Measurements from ENCODE around the gene CSF3. TPM values are rescaled to one million over a fixed set of nuclear protein-coding genes. Genes with fewer than 3 reads are reported as not detected.
A peak's percentile ranks its signal among the peaks of the same experiment; 100 is the strongest.

The CSF3 gene
- total RNA-seq, 1 donor from 2014 or later, result not detected

GRCh38 chr17:40063901-40064531, 48.8 kb downstream of the CSF3 start:
- peaks cover 45% of the 10 kb centered on the region for H3K4me1 Mint-ChIP-seq (ENCODE audit: unreplicated experiment)
- peaks cover 5% of the 10 kb centered on the region for H3K36me3 Mint-ChIP-seq (ENCODE audit: low read depth, unreplicated experiment)
- no peak for TF ChIP-seq CTCF (IDR thresholded peaks at IDR 0.05; ENCODE audit: unreplicated experiment)
- H3K9me3 Mint-ChIP-seq (ENCODE audit: unreplicated experiment), result no peaks in the 10 kb centered on the region
- no peak overlapping the region for H3K27ac Mint-ChIP-seq (ENCODE audit: unreplicated experiment)
- peaks cover 21% of the 10 kb centered on the region for H3K27me3 Mint-ChIP-seq (ENCODE audit: unreplicated experiment)
- DNase-seq (ENCODE audit: low spot score), result no peak
- peak overlapping the region; percentile 94 for H3K4me3 Mint-ChIP-seq (ENCODE audit: unreplicated experiment)

DNA sequence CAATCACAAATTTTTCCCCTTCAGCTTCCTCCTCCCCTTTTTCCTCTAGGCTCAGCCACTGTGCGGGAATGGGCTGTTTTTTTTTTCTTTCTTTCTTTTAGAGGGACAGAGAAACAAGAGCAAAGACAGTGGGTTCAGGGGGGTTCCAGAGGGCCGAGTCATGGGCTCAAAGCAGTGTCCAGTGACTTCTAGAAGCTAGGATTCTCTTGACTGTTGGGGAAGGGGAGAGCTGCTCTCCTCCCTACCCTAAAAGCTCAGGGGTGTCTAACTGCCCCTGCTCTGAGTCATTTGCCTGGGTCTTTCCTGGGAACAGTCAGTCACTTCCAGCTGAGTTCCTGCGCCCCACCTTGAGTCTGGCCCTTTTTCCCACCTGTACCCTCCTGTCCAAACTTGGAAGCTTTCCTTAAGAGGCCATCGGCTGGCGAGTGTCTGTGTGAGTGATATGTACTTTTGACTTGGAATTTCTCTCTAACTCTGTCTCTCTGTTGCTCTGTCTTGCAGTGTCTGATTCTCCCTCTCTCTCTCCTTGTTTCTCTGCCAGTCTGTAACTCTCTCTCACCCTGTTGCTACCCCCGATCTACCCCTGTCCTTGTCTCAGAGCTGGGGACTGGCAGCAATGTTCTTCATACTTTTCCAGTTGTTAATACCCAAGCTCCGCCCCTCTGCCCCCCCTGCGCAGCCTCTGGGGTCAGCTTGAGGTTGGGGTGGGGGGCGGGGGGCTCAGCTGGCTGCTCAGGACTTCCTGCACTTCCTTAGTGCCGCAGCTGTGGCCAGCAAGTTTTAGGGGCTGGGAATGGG, 49.9 kb downstream of the CSF3 start:
- peak overlapping the region; percentile 94 for H3K4me3 Mint-ChIP-seq (ENCODE audit: unreplicated experiment)

DNA sequence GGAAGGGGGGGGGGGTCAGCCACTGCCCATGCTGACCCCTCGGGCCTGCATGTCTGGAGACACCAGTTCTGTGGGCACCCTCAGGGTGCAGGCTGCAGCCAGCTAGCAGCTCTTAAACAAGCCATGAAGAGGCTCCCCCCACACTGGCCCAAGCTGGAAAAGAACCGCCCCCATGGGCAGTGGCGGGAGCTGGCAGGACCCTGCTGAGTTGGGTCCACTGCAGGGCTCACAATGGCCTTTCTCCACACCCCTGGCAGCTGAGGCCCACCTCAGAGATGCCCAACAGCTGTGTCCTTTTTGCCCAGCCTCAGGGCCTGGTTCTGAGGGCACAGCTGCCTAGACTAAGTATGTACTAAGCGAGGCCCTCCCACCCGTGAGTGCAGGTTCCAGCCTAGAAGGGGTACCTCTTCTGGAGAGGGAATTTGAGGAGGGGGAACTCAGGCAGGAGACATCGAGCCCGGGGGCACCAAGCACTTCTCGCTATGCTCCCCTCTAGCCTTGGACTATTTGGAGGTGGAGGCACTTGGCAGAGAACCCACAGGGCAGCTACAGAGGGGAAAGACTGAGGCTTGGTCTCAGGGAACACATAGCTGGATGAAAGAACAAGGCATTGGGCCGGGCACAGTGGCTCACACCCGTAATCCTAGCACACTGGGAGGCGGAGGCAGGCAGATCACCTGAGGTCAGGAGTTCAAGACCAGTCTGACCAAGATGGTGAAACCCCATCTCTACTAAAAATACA, 50.7 kb downstream of the CSF3 start:
- Mint-ChIP-seq H3K4me3 (ENCODE audit: unreplicated experiment) (no peak overlapping the region), H3K27me3 (ENCODE audit: unreplicated experiment) (peaks cover 22% of the 10 kb centered on the region), H3K27ac (ENCODE audit: unreplicated experiment) (no peak overlapping the region), H3K4me1 (ENCODE audit: unreplicated experiment) (peaks cover 53% of the 10 kb centered on the region), H3K36me3 (ENCODE audit: low read depth, unreplicated experiment) (peaks cover 5% of the 10 kb centered on the region), H3K9me3 (ENCODE audit: unreplicated experiment) (no peaks in the 10 kb centered on the region)
- no peak for DNase-seq (ENCODE audit: low spot score)
- TF ChIP-seq CTCF (IDR thresholded peaks at IDR 0.05; ENCODE audit: unreplicated experiment), result no peak

More for the DNA sequence above, 49.9 kb downstream of the CSF3 start:
- DNase-seq (ENCODE audit: low spot score), result no peak
- no peaks in the 10 kb centered on the region for H3K9me3 Mint-ChIP-seq (ENCODE audit: unreplicated experiment)
- TF ChIP-seq CTCF (IDR thresholded peaks at IDR 0.05; ENCODE audit: unreplicated experiment), result no peak
- H3K4me1 Mint-ChIP-seq (ENCODE audit: unreplicated experiment), result peaks cover 53% of the 10 kb centered on the region
- peaks cover 25% of the 10 kb centered on the region for H3K27me3 Mint-ChIP-seq (ENCODE audit: unreplicated experiment)
- H3K27ac Mint-ChIP-seq (ENCODE audit: unreplicated experiment), result no peak overlapping the region
- H3K36me3 Mint-ChIP-seq (ENCODE audit: low read depth, unreplicated experiment), result peaks cover 5% of the 10 kb centered on the region

Small RNAs within 50 kb of the gene (microRNA-seq; reads per million reads assigned to microRNA genes)
- gene MIR6884 (ENCODE audit: unreplicated experiment), result 2.6 reads per million, percentile 35 among the genes with 10 or more reads in this experiment

Other genes with a start within 250 kb of the CSF3 start
- not detected for gene IKZF3, start 151.1 kb upstream of the CSF3 start, total RNA-seq (ENCODE audit: unreplicated experiment)
- not detected for gene ZPBP2, start 147.2 kb upstream of the CSF3 start, total RNA-seq (ENCODE audit: unreplicated experiment)
- gene GSDMB, start 96.8 kb upstream of the CSF3 start, total RNA-seq (ENCODE audit: unreplicated experiment), result 9.0 TPM
- 49.3 TPM for gene ORMDL3, start 87.8 kb upstream of the CSF3 start, total RNA-seq (ENCODE audit: unreplicated experiment)
- gene LRRC3C, start 87.7 kb upstream of the CSF3 start, total RNA-seq (ENCODE audit: unreplicated experiment), result not detected
- not detected for gene GSDMA, start 52.4 kb upstream of the CSF3 start, total RNA-seq (ENCODE audit: unreplicated experiment)
- gene PSMD3, start 34.6 kb upstream of the CSF3 start, total RNA-seq (ENCODE audit: unreplicated experiment), result 132 TPM
- gene MED24, start 39.0 kb downstream of the CSF3 start, total RNA-seq (ENCODE audit: unreplicated experiment), result 111 TPM
- 13.6 TPM for gene THRA, start 47.5 kb downstream of the CSF3 start, total RNA-seq (ENCODE audit: unreplicated experiment)
- gene NR1D1, start 85.1 kb downstream of the CSF3 start, total RNA-seq (ENCODE audit: unreplicated experiment), result 2.6 TPM
- gene MSL1, start 106.5 kb downstream of the CSF3 start, total RNA-seq (ENCODE audit: unreplicated experiment), result 96.2 TPM
- gene CASC3, start 125.1 kb downstream of the CSF3 start, total RNA-seq (ENCODE audit: unreplicated experiment), result 96.4 TPM
- gene RAPGEFL1, start 162.0 kb downstream of the CSF3 start, total RNA-seq (ENCODE audit: unreplicated experiment), result 18.3 TPM
- gene WIPF2, start 203.9 kb downstream of the CSF3 start, total RNA-seq (ENCODE audit: unreplicated experiment), result 32.2 TPM

Data from endothelial cell (in vitro differentiated cells).